ENCODE measurements around the gene PTPRM. TPM values are rescaled to one million over a fixed set of nuclear protein-coding genes. Genes with fewer than 3 reads are reported as not detected.

Gene PTPRM
- total RNA-seq, 1 donor from 2014 or later, result 11.5 TPM

GRCh38 chr18:7750966-7751365, 183.8 kb downstream of the PTPRM start:
- H3K4me1 Mint-ChIP-seq, result no peaks in the 10 kb centered on the region

GRCh38 chr18:7754258-7754657, 187.1 kb downstream of the PTPRM start:
- Mint-ChIP-seq H3K4me1 (no peaks in the 10 kb centered on the region), H3K27ac (no peak overlapping the region)

More at GRCh38 chr18:7750966-7751365, 183.8 kb downstream of the PTPRM start:
- no peak overlapping the region for H3K4me3 Mint-ChIP-seq
- no peaks in the 10 kb centered on the region for H3K36me3 Mint-ChIP-seq (ENCODE audit: low read depth)
- peaks cover 4% of the 10 kb centered on the region for H3K9me3 Mint-ChIP-seq
- DNase-seq, result no peak
- no peaks in the 10 kb centered on the region for H3K27me3 Mint-ChIP-seq
- no peak overlapping the region for H3K27ac Mint-ChIP-seq
- intact Hi-C loops (cut with micrococcal nuclease), result no loop called here

GRCh38 chr18:7754725-7755181, 187.6 kb downstream of the PTPRM start:
- Mint-ChIP-seq H3K4me1 (no peaks in the 10 kb centered on the region), H3K36me3 (ENCODE audit: low read depth) (no peaks in the 10 kb centered on the region), H3K9me3 (no peaks in the 10 kb centered on the region), H3K27ac (no peak overlapping the region), H3K4me3 (no peak overlapping the region), H3K27me3 (no peaks in the 10 kb centered on the region)
- intact Hi-C loops (cut with micrococcal nuclease), result no loop called here
- DNase-seq, result no peak

More at GRCh38 chr18:7754258-7754657, 187.1 kb downstream of the PTPRM start:
- no peak for DNase-seq
- no peaks in the 10 kb centered on the region for H3K27me3 Mint-ChIP-seq
- no peaks in the 10 kb centered on the region for H3K9me3 Mint-ChIP-seq
- H3K36me3 Mint-ChIP-seq (ENCODE audit: low read depth), result no peaks in the 10 kb centered on the region
- intact Hi-C loops (cut with micrococcal nuclease), result no loop called here
- no peak overlapping the region for H3K4me3 Mint-ChIP-seq

GRCh38 chr18:7755753-7756475, 188.8 kb downstream of the PTPRM start:
- H3K9me3 Mint-ChIP-seq, result no peaks in the 10 kb centered on the region

GRCh38 chr18:7757175-7757574, 190.1 kb downstream of the PTPRM start:
- Mint-ChIP-seq H3K9me3 (no peaks in the 10 kb centered on the region), H3K36me3 (ENCODE audit: low read depth) (no peaks in the 10 kb centered on the region), H3K27me3 (no peaks in the 10 kb centered on the region), H3K4me3 (no peak overlapping the region), H3K4me1 (no peaks in the 10 kb centered on the region), H3K27ac (no peak overlapping the region)
- no peak for DNase-seq
- intact Hi-C loops (cut with micrococcal nuclease), result no loop called here

More at GRCh38 chr18:7755753-7756475, 188.8 kb downstream of the PTPRM start:
- DNase-seq, result no peak
- H3K4me1 Mint-ChIP-seq, result no peaks in the 10 kb centered on the region
- H3K27ac Mint-ChIP-seq, result no peak overlapping the region
- intact Hi-C loops (cut with micrococcal nuclease), result no loop called here
- H3K36me3 Mint-ChIP-seq (ENCODE audit: low read depth), result no peaks in the 10 kb centered on the region
- H3K4me3 Mint-ChIP-seq, result no peak overlapping the region
- H3K27me3 Mint-ChIP-seq, result no peaks in the 10 kb centered on the region

- no peaks in the 10 kb centered on the region for H3K9me3 Mint-ChIP-seq
- no peak overlapping the region for H3K27ac Mint-ChIP-seq
- H3K36me3 Mint-ChIP-seq (ENCODE audit: low read depth), result no peaks in the 10 kb centered on the region
- no peaks in the 10 kb centered on the region for H3K4me1 Mint-ChIP-seq
- H3K27me3 Mint-ChIP-seq, result no peaks in the 10 kb centered on the region
- DNase-seq, result no peak
- no peak overlapping the region for H3K4me3 Mint-ChIP-seq
- intact Hi-C loops (cut with micrococcal nuclease), result no loop called here
Measured at GRCh38 chr18:7758764-7759163, 191.6 kb downstream of the PTPRM start.

GRCh38 chr18:7760967-7761948, 194.1 kb downstream of the PTPRM start:
- H3K27me3 Mint-ChIP-seq, result peaks cover 1% of the 10 kb centered on the region
- no peak overlapping the region for H3K27ac Mint-ChIP-seq
- no peak overlapping the region for H3K4me3 Mint-ChIP-seq
- DNase-seq, result no peak
- no peaks in the 10 kb centered on the region for H3K4me1 Mint-ChIP-seq
- H3K36me3 Mint-ChIP-seq (ENCODE audit: low read depth), result no peaks in the 10 kb centered on the region
- H3K9me3 Mint-ChIP-seq, result no peaks in the 10 kb centered on the region
- intact Hi-C loops (cut with micrococcal nuclease), result no loop called here

GRCh38 chr18:7764405-7764804, 197.3 kb downstream of the PTPRM start:
- H3K9me3 Mint-ChIP-seq, result no peaks in the 10 kb centered on the region
- H3K4me1 Mint-ChIP-seq, result no peaks in the 10 kb centered on the region
- intact Hi-C loops (cut with micrococcal nuclease), result no loop called here
- H3K36me3 Mint-ChIP-seq (ENCODE audit: low read depth), result no peaks in the 10 kb centered on the region
- H3K27ac Mint-ChIP-seq, result no peak overlapping the region
- no peak for DNase-seq
- peaks cover 1% of the 10 kb centered on the region for H3K27me3 Mint-ChIP-seq
- no peak overlapping the region for H3K4me3 Mint-ChIP-seq

- no peak overlapping the region for H3K4me3 Mint-ChIP-seq
- intact Hi-C loops (cut with micrococcal nuclease), result no loop called here
- H3K27ac Mint-ChIP-seq, result no peak overlapping the region
- H3K4me1 Mint-ChIP-seq, result no peaks in the 10 kb centered on the region
- no peaks in the 10 kb centered on the region for H3K36me3 Mint-ChIP-seq (ENCODE audit: low read depth)
- H3K27me3 Mint-ChIP-seq, result peaks cover 1% of the 10 kb centered on the region
- DNase-seq, result no peak
- no peaks in the 10 kb centered on the region for H3K9me3 Mint-ChIP-seq
Measured at GRCh38 chr18:7766346-7766745, 199.2 kb downstream of the PTPRM start.

- H3K4me3 Mint-ChIP-seq, result no peak overlapping the region
- H3K27ac Mint-ChIP-seq, result no peak overlapping the region
- intact Hi-C loops (cut with micrococcal nuclease), result no loop called here
- peaks cover 1% of the 10 kb centered on the region for H3K27me3 Mint-ChIP-seq
- H3K36me3 Mint-ChIP-seq (ENCODE audit: low read depth), result no peaks in the 10 kb centered on the region
- no peak for DNase-seq
- H3K4me1 Mint-ChIP-seq, result no peaks in the 10 kb centered on the region
- H3K9me3 Mint-ChIP-seq, result no peaks in the 10 kb centered on the region
Measured at GRCh38 chr18:7766817-7767216, 199.7 kb downstream of the PTPRM start.

- intact Hi-C loops (cut with micrococcal nuclease), result no loop called here
- no peaks in the 10 kb centered on the region for H3K27me3 Mint-ChIP-seq
- no peaks in the 10 kb centered on the region for H3K4me1 Mint-ChIP-seq
- H3K4me3 Mint-ChIP-seq, result no peak overlapping the region
- H3K9me3 Mint-ChIP-seq, result no peaks in the 10 kb centered on the region
- no peak for DNase-seq
- H3K36me3 Mint-ChIP-seq (ENCODE audit: low read depth), result no peaks in the 10 kb centered on the region
- no peak overlapping the region for H3K27ac Mint-ChIP-seq
Measured at GRCh38 chr18:7770908-7771307, 203.8 kb downstream of the PTPRM start.

- no peaks in the 10 kb centered on the region for H3K36me3 Mint-ChIP-seq (ENCODE audit: low read depth)
- no peak overlapping the region for H3K27ac Mint-ChIP-seq
- H3K9me3 Mint-ChIP-seq, result no peaks in the 10 kb centered on the region
- no peaks in the 10 kb centered on the region for H3K4me1 Mint-ChIP-seq
- H3K4me3 Mint-ChIP-seq, result no peak overlapping the region
- no peaks in the 10 kb centered on the region for H3K27me3 Mint-ChIP-seq
- no peak for DNase-seq
- intact Hi-C loops (cut with micrococcal nuclease), result no loop called here
Measured at GRCh38 chr18:7772510-7772888, 205.4 kb downstream of the PTPRM start.

- no peaks in the 10 kb centered on the region for H3K27me3 Mint-ChIP-seq
- H3K4me3 Mint-ChIP-seq, result no peak overlapping the region
- no peaks in the 10 kb centered on the region for H3K4me1 Mint-ChIP-seq
- H3K9me3 Mint-ChIP-seq, result no peaks in the 10 kb centered on the region
- intact Hi-C loops (cut with micrococcal nuclease), result no loop called here
- H3K36me3 Mint-ChIP-seq (ENCODE audit: low read depth), result no peaks in the 10 kb centered on the region
- no peak for DNase-seq
- H3K27ac Mint-ChIP-seq, result no peak overlapping the region
Measured at GRCh38 chr18:7772951-7773350, 205.8 kb downstream of the PTPRM start.

- Mint-ChIP-seq H3K4me3 (no peak overlapping the region), H3K4me1 (no peaks in the 10 kb centered on the region), H3K27me3 (no peaks in the 10 kb centered on the region), H3K9me3 (no peaks in the 10 kb centered on the region), H3K27ac (no peak overlapping the region), H3K36me3 (ENCODE audit: low read depth) (no peaks in the 10 kb centered on the region)
- intact Hi-C loops (cut with micrococcal nuclease), result no loop called here
- DNase-seq, result no peak
Measured at GRCh38 chr18:7775128-7775527, 208.0 kb downstream of the PTPRM start.

Data from activated CD4-positive, alpha-beta T cell treated with anti-CD3 and anti-CD28 coated beads, Interleukin-2, amount 10 ng/mL, durations not matched to agents 24 days and 14 days (primary cell).